ENCODE data around the gene SCN8A.

DNA sequence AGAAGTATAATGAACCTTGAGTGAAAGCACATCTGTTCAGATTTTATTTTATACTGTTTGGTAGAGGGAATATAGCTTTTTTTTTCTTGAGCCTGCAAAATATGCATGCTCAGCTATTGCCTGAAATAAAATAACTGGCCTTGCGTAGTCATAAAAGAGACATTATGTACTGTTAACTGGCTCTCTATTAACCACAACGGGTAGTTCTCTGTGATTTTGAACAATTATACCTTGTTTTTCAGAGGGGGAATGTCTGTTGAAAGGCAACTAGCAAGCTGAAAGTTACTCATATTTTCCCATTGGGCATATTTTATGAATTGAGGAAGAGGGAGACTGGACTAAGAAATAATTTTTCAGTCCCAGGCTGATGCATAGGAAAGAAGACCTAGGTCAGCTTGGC is 194.9 kb downstream of the SCN8A start:
- TF ChIP-seq, protein P1, sequence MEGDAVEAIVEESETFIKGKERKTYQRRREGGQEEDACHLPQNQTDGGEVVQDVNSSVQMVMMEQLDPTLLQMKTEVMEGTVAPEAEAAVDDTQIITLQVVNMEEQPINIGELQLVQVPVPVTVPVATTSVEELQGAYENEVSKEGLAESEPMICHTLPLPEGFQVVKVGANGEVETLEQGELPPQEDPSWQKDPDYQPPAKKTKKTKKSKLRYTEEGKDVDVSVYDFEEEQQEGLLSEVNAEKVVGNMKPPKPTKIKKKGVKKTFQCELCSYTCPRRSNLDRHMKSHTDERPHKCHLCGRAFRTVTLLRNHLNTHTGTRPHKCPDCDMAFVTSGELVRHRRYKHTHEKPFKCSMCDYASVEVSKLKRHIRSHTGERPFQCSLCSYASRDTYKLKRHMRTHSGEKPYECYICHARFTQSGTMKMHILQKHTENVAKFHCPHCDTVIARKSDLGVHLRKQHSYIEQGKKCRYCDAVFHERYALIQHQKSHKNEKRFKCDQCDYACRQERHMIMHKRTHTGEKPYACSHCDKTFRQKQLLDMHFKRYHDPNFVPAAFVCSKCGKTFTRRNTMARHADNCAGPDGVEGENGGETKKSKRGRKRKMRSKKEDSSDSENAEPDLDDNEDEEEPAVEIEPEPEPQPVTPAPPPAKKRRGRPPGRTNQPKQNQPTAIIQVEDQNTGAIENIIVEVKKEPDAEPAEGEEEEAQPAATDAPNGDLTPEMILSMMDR (IDR thresholded peaks at IDR 0.05), result no peak
- TF ChIP-seq POLR2A (IDR thresholded peaks at IDR 0.05), result no peak
